GM19238 (cell line): ENCODE results near the gene QSOX2.

Experiments used
- DNase-seq: peaks from one replicate; pipeline ENCODE4 v3.0.0; 2011; ENCODE audit warnings: low spot score; ENCODE audit not compliant: insufficient read length

Gene QSOX2

DNA sequence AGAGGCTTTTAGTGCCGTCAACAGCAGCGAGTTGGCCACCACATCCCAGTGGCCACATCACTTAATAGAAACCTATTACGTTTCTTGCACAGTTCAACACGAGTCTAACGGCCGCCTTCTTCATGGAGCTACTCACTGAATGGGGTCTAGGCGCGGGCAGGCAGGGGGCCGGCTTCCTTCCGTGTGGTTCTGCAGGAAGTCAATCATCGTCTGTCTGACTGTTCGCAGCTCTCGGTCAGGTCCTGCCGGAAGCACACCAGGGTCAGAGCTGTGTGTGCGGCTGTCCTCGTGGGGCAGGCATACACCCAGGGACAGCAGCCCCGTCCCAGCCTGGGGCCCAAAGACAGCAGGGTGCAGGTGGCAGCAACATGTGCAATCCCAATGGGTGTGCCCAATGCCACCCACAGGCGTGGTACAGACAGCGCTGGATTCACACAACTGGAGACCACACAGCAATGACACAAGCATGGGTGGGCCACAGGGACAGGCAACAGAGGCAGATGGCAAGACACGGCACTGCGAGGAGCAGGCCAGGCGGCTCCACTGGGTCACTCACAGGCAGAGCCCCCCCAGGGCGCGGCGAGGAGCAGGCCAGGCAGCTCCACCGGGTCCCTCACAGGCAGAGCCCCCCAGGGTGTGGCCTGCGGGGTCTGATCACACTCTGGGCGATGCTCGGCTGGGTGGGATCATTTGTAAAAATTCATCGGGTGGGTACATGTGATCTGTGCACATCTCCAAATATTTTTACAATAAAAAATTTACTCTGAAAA lies 21.6 kb downstream of the QSOX2 start:
- no peak for DNase-seq

DNA sequence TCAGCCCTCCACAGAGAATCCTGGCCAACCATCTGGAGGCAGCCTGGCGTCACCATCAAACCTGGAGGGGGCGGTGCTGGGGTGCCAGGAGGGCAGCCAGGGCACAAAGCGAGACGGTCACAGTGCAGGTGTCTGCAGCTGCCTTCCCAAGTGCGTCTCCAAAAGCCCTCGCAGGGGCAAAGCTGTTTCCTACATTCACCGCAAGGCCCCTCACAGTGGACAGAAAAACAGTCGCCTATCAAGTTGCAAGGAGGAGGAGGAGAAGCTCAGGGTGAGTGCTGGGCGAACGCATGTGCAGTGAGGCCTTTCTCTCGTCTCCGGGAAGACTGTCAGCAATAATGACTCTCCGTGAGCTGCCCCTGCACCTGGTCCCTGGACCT lies 22.7 kb downstream of the QSOX2 start:
- no peak for DNase-seq

DNA sequence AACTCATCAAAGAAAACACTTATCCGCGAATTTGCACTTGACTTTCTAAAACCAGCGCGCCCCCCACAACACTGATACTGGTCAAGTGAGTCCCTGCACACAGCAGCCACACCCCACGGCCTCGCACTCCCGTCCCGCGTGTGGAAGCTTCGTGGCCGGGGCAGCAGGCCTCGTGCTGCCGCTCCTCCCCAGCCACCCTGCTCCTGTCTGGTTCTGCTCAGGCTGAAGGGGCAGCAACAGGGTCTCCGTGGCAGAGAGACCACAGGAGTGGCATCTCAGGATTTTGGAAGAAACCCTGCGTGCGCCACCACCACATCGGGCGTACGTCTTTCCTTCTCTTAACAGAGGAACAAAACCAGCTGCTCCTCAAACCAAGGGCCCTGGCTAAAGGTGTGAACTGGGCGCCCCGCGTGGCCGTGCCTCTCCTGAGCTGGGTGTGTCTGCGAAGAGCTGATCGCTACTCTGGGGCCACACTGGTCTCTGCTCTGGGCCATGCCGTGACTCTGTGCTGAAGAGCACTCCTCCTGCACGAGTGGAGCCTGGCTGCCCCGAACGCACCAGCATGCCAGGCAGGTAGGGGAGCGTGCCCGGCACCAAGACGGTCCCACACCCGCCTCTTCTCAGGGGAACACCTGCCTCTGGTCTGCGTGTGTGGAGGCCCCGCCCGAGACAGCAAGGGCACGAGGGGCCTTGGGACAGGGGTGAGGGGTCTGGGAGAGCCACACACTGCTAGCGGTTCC lies 23.3 kb downstream of the QSOX2 start:
- no peak for DNase-seq

DNA sequence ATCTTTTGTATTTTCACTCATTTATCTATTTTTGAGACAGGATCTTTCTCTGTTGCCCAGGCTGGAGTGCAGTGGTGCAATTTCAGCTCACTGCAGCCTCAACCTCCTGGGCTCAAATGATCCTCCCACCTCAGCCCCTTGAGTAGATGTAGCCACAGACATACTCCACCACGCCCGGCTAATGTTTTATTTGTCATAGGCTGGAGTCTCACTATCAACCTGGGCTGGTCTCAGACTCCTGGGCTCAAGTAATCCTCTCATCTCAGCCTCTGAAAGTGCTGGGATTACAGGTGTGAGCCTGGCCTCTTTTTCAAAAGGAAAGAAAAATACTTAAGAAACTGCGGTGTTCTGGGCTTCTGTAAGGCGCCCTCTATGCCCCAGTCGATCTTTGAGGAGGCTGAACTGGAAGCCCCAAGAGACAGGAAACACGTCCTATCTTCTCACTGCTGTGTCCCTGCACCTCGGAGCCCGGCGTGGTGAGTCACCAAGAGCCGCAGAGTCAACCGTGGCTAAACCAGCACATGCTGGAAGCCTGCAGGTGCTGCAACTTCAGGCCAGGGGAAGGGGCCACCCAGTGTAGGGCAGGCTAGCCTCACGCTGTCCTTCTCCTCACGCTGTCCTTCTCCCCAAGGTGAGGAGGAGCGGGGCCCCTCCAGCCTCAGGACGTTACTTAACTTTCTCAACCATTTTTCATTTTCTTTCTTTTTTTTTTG lies 25.4 kb downstream of the QSOX2 start:
- no peak for DNase-seq

DNA sequence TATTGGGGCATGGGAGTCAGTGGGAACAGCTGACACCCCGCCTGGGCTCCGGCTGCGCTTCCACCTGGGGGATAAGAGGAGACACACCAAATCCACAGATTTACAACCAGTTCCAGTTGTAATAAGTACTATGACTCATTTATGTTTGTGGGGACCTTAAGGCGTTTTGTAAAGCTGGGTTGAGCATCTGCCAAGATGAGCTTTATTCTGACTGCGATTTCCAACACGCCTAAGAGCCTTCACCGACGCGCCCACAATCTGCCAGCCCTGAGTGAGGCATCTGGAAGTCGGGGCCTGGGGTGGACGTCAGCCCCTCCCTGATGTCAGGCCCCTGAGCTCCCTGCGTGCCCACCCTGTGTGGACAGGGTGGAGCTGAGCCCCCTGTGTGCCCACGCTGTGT lies 26.3 kb downstream of the QSOX2 start:
- DNase-seq: no peak

DNA sequence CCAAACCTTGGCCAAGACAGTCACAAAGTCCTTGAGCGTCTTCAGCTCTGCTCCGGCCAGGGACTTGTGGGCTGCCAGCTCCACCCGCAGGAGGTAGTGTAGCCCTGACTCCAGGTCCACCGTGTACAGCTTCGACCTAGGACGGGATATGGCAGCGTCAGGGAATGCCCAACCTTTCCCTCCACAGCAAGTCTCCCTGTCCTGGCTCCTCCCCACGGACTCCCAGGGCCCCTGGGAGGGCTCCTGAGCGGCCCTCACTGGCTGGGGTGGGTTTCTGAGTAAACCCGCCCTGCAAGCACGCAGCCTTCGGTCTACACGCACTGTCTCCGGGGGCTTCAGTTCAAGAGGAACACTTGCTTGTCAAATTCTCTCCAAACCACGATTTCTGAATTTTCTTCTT lies 26.9 kb downstream of the QSOX2 start:
- DNase-seq: no peak

DNA sequence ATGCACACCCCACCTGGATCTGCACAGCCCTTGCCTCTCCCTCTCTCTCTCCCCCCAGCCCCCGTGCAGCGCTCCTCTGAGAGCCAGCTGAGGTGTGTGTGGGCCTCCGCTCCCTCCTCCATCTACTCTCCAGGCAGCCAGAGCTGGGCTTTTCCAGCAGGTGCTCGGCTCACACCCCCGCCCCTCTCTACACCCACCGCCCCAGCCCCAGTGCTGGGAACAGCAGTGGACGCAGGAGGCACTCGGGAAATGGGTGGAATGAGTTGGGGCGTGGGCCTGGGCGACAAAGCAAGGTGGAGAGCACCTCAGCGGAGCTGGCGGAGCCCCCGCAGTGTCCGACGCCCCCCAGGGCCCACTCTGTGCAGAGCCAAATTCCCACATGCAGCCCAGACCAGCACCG lies 27.3 kb downstream of the QSOX2 start:
- no peak for DNase-seq

DNA sequence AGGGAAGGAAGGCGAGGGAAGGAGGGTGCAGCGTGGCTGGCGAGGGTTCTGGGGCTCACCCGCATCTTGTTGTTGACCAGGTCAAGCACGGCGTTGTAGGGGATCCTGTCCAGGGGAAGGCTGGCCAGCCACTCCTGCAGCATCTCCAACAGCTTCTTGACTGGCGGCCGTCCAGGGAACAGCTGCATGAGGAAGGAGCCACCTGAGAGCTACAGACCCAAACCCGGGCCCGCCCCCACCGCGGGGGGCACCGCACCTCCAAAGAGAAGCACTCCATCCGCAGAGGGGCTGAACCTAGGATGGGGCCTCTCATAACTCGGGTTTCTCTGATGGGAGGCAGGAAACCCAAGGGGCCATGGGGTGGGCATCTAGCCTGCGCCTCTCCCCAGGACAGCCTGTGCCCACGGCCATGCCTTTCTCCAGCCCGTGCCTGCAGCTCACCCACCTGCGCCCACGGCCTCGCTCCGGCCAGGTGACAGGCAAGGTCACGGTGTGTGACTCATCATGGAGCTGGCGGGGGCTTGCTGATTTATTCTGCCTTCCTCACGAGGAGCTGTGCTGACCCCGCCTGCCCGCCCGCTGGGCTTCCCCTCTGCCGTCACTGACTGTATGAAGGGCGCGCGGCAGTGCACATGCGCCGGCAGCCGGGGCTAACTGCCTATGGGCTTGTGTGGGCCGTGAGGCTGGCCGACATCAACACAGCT lies 28.9 kb downstream of the QSOX2 start:
- DNase-seq: no peak

DNA sequence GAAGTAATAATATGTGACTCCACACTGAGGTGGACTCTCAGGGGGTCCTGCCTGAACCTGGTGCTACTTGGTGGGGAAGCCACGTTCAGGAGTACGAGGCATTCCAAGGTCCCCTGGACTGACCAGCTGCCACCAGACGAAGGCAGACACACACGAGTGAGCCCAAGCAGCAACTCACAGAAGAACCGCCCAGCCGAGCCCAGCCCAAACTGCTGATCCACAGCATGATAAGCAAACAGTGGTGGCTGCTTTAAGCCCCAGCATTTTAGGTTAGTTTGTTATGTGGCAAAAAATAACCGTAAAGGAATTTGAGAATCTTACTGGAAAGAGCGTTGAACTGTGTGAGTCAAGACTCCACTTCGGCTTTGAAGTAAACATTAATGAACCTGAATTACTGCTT lies 31.9 kb downstream of the QSOX2 start:
- no peak for DNase-seq

DNA sequence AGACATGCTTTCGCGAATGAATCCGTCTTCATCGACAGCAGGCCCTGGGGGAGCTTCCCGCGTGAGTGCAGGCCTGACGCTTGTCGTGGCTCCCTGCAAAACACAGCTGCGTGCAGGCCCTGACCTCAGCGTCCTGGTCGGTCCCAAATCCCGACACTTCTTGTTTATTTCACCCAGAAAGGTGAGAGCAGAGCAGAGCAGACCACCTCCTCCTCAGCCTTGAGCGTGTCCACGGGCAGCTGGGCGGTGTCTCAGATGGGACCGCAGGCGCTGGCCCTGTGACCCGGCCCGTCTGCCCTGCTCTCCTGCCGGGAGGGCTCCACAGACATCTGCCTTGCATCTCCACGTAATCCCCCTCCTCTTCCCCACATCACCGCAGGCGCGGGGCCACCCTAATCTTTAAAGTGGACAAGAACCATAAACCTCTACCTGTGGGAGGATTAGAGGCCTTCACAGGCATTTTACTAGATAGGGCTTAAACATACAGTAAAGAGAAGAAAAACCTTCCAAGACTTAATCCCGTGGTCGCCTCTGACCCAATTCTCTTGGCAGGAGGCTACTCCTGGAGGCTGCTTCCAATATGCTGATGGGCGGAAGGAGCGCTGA lies 33.2 kb downstream of the QSOX2 start:
- DNase-seq: no peak

DNA sequence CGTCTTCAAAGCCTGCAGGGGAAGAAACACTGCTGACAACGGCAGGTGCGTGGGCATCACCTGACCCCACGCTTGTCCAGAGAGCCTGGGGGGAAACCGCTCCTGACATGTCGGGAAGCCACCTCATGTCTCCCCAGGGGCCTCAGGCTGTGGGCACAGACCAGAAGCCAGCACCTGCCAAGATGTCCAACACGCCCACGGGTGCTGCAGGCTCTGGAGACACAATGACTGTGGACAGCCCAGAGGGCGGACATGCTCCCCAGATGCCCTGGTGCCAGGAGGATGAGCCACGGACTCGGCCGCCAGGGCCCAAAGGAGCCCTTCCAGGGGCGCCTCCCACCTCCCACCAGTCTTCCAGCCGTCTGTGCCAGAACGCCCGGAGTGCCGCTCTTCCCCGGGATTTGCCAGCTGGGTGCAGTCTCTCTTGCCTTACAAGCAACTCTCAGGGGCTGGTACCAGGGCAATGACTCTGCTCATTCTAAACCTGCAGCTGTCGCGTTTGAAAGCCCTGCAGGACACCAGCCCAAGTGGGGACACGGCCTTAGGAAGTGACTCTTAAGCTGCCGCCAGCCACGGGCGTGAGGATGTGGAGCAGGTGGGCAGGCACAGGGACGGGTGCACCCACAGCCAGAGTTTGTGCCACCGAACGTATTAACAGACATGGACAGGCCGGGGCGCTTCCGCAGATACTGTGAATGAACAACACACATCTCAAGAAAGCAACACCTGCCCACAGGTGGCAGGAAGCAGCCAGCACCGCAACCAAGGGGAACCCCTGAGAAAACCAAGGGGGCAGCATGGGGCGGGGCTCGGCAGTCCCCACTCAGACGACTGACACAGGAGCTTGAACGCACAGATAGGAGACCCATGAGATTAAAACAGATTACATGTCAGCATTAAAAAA lies 33.9 kb downstream of the QSOX2 start:
- no peak for DNase-seq

DNA sequence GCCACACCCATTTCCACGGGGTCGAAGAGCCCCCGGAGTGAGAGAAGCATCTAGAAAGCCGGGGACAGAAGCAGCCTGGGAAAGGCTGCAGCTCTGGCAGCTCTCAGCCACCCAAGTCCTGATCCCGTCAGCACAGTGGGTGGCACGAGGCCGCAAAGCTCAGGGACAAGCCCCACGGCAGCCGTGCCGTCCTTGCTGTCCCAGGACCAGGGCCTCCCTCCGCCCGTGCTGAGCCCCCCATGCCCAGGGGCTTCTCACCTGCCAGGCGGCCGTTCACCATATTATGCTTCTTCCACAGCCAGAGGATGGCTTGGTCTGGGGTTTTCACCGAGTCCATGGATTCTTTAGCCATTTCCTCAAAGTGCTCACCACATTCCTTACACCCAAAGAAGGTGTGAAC lies 34.6 kb downstream of the QSOX2 start:
- no peak for DNase-seq

DNA sequence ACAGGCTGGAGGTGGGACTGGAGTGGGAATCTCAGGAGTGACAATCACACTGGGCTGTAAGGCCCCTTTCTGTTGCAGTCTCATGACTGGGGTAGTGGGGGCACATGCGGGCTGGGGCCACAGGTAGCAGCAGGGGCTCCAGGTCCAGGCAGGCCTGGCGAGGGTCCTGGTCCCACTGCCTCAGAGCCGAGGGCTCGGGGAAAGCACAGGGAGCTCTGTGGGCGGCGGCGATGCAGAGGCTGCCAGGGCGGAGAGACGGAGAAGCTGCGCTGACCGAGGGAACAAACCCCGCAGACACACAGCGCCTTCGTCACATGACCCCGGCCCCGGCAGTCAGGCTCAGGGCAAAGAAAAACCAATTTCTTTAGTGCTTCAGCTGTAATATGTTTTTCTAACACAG lies 35.3 kb downstream of the QSOX2 start:
- no peak for DNase-seq

DNA sequence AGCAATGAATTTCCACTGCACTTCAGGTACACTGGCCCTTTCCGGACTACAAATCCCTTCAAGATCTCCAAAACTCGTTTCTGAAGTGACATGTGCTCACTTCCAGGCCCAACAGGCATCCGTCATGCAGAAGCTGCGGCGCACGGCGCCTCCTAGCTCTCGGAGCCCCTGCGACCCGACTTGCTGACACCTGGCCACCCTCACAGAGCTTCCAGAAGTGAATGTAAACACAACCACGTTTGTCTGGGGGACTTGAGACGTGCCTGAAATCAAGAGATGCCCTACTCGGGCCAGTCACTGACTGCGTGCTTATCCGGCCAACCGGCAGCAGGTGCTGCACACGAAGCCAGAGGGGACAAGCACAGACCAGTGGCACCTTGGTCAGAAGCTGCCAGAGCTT lies 35.8 kb downstream of the QSOX2 start:
- DNase-seq: no peak

DNA sequence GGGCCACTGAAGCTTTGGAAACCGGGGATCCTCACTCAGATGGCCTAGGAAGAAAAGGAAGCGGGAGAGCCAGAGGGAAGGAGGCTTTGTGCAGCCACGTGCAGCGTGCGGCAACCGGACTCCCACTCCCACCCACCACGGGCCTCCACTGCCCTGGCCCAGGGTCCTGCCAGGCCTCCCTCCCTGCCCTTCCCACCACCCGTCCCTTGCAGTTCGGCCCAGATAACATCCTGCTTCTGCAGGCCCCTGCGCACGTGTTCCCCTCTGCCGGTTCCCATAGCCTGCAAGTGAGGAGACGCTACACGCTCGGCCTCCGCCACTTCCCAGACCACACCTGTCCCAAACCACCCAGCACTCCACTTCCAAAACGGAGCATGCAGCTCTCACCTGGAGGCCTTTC lies 36.4 kb downstream of the QSOX2 start:
- DNase-seq: no peak

DNA sequence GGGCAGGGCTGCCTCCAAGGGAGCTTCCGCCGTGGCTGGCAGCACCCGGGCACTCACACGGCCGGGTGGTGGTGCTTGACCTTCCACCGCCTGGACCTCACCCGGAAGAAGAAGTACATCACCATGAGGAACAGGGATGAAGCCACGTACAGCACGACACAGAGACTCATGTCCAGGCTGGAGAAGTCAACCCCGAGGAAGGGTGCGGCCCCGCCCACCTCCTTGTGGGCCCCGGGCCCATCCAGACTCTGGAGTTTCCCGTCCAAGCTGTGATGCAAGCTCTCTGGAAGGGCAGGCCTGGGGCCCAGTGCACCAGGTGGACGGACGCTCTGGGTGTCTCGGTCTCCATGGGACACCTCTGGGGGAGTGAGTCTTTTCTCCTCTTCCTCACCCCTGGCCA lies 36.9 kb downstream of the QSOX2 start:
- no peak for DNase-seq

DNA sequence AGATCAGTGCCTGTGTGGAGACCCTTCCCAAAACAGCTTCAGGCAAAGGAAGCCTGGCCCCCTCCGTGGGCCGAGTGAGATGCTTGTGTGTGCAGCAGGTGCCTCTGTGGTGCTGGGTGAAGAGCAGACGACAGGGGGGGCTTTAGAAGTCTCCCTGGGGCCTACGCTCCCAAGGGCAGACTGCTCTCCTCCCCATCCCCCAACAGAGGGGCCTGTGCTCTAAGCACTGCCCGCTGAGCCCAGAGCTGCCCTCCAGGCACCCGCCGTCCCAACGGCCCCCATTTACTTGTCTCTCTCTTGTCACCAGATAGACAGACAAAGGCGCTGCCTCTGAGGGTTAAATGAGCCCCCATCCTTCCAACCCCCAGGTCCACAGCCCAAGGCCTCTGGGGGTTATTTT lies 38.0 kb downstream of the QSOX2 start:
- DNase-seq: no peak

DNA sequence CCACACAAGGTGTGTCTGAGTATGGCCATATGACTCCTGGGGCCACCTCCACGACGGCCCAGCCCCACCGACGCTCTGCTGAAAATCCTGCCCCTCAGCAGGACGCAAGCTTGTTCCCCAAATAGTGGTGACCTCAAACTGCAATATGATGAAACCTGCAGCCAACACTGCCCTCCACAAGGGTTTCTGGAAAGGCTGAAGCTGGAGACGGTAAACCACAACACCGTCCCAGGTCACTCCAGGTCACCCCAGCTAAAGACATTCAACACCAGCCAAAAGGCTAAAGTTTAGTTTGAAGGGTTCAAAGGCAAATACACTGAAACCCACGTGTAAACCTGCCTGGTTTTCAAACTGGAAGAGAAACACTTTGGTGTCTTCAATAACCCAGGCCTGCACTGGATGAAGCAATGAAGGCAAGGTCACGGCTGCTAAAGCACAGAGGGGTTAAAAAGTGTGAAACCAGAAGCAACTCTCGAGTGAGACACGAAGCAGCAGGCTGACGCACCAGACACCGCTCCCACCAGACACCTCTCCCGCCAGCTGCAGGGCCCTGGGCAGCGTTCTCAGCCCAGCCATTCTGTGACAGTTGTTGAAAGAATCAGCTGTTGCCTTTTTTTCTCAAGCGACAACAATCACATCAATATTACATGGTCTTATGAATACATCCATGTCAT lies 38.9 kb downstream of the QSOX2 start:
- DNase-seq: no peak

DNA sequence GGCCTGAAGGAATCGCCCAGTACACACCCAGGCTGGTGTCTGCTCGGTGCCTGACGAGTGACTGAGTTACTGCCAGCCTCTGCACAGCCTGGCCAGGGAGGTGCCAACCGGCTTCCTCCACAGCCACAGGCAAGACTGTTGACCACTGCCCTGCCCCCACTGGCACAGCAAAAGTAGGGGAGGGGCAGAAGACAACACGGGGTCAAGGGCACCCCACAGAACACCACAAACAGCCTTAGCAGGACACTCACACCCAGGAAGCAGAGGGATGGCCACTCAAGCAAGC lies 40.0 kb downstream of the QSOX2 start:
- DNase-seq: no peak
